ENCODE results near the gene HADHA. TPM values are rescaled to one million over a fixed set of nuclear protein-coding genes. Genes with fewer than 3 reads are reported as not detected.
"Not testable (repeated sequence)": the region's sequence is repeated elsewhere in the genome, so short reads cannot be mapped to it uniquely, and the experiment has no call there.

The HADHA gene
- total and polyA plus RNA-seq, 4 donors: 35.2 to 117 (median 94.2) TPM

- DNase-seq (no peak), ATAC-seq (ENCODE audit: insufficient read depth, low FRiP score) (no peak)
- no peaks in the 10 kb centered on the region for H3K36me3 ChIP-seq (ENCODE audit: control insufficient read depth in 4 of 4, insufficient read depth in 4 of 4, low read length in 4 of 4)
- H3K9ac ChIP-seq (ENCODE audit: insufficient read depth in 1 of 2, low read length in 2 of 2): no peak overlapping the region
- H3K4me3 ChIP-seq: no peak overlapping the region
- H3K4me1 ChIP-seq (ENCODE audit: control insufficient read depth in 5 of 5, insufficient read depth in 5 of 5, low read length in 5 of 5): peaks cover 0 to 8% (median 2%) of the 10 kb centered on the region in 5 donors
- TF ChIP-seq CTCF (IDR thresholded peaks at IDR 0.05; ENCODE audit: control extremely low read depth, extremely low read depth): no peak
- H3K27ac ChIP-seq (ENCODE audit: low read depth in 1 of 2, low read length in 1 of 2): no peak overlapping the region
- H3K9me3 ChIP-seq (ENCODE audit: control insufficient read depth in 4 of 4, insufficient read depth in 3 of 4, low read length in 3 of 4): no peaks in the 10 kb centered on the region
- peaks cover 0 to 10% (median 5%) of the 10 kb centered on the region in 3 donors for H3K27me3 ChIP-seq (ENCODE audit: control insufficient read depth in 3 of 3, insufficient read depth in 3 of 3, low read length in 2 of 3)
- 83 to 85% methylated on average over 14 of the region's 14 CpGs for WGBS, 2 donors
Observed at GRCh38 chr2:26169681-26170414, 74.6 kb downstream of the HADHA start.

GRCh38 chr2:26169226-26169625 is 75.2 kb downstream of the HADHA start:
- Histone ChIP-seq H3K4me1 (ENCODE audit: control insufficient read depth in 5 of 5, insufficient read depth in 5 of 5, low read length in 5 of 5) (peaks cover 0 to 7% (median 0%) of the 10 kb centered on the region in 5 donors), H3K4me3 (no peak overlapping the region), H3K27me3 (ENCODE audit: control insufficient read depth in 3 of 3, insufficient read depth in 3 of 3, low read length in 2 of 3) (peaks cover 0 to 6% (median 0%) of the 10 kb centered on the region in 3 donors), H3K9ac (ENCODE audit: insufficient read depth in 1 of 2, low read length in 2 of 2) (no peak overlapping the region), H3K27ac (ENCODE audit: low read depth in 1 of 2, low read length in 1 of 2) (no peak overlapping the region), H3K9me3 (ENCODE audit: control insufficient read depth in 4 of 4, insufficient read depth in 3 of 4, low read length in 3 of 4) (no peaks in the 10 kb centered on the region), H3K36me3 (ENCODE audit: control insufficient read depth in 4 of 4, insufficient read depth in 4 of 4, low read length in 4 of 4) (no peaks in the 10 kb centered on the region)
- 91 to 94% methylated on average over 5 of the region's 5 CpGs for WGBS, 2 donors
- DNase-seq: no peak
- TF ChIP-seq CTCF (IDR thresholded peaks at IDR 0.05; ENCODE audit: control extremely low read depth, extremely low read depth): no peak
- ATAC-seq (ENCODE audit: insufficient read depth, low FRiP score): no peak

GRCh38 chr2:26168785-26169184 is 75.6 kb downstream of the HADHA start:
- H3K27ac ChIP-seq (ENCODE audit: low read depth in 1 of 2, low read length in 1 of 2): no peak overlapping the region
- H3K36me3 ChIP-seq (ENCODE audit: control insufficient read depth in 4 of 4, insufficient read depth in 4 of 4, low read length in 4 of 4): no peaks in the 10 kb centered on the region
- H3K4me1 ChIP-seq (ENCODE audit: control insufficient read depth in 5 of 5, insufficient read depth in 5 of 5, low read length in 5 of 5): peaks cover 0 to 3% (median 0%) of the 10 kb centered on the region in 5 donors
- WGBS, 2 donors: 95 to 98% methylated on average over 4 of the region's 4 CpGs
- ATAC-seq (ENCODE audit: insufficient read depth, low FRiP score) (no peak), DNase-seq (no peak)
- H3K9me3 ChIP-seq (ENCODE audit: control insufficient read depth in 4 of 4, insufficient read depth in 3 of 4, low read length in 3 of 4): no peaks in the 10 kb centered on the region
- no peak overlapping the region for H3K9ac ChIP-seq (ENCODE audit: insufficient read depth in 1 of 2, low read length in 2 of 2)
- peaks cover 0 to 5% (median 0%) of the 10 kb centered on the region in 3 donors for H3K27me3 ChIP-seq (ENCODE audit: control insufficient read depth in 3 of 3, insufficient read depth in 3 of 3, low read length in 2 of 3)
- no peak overlapping the region for H3K4me3 ChIP-seq
- TF ChIP-seq CTCF (IDR thresholded peaks at IDR 0.05; ENCODE audit: control extremely low read depth, extremely low read depth): no peak

- H3K27ac ChIP-seq (ENCODE audit: low read depth in 1 of 2, low read length in 1 of 2); H3K4me3 ChIP-seq; ATAC-seq (ENCODE audit: insufficient read depth, low FRiP score); H3K9me3 ChIP-seq (ENCODE audit: control insufficient read depth in 4 of 4, insufficient read depth in 3 of 4, low read length in 3 of 4); H3K4me1 ChIP-seq (ENCODE audit: control insufficient read depth in 5 of 5, insufficient read depth in 5 of 5, low read length in 5 of 5); H3K36me3 ChIP-seq (ENCODE audit: control insufficient read depth in 4 of 4, insufficient read depth in 4 of 4, low read length in 4 of 4); H3K9ac ChIP-seq (ENCODE audit: insufficient read depth in 1 of 2, low read length in 2 of 2); DNase-seq; H3K27me3 ChIP-seq (ENCODE audit: control insufficient read depth in 3 of 3, insufficient read depth in 3 of 3, low read length in 2 of 3): not testable (repeated sequence)
- 97% methylated on average over 6 of the region's 6 CpGs for WGBS, 2 donors
Observed at GRCh38 chr2:26166541-26166940, 77.9 kb downstream of the HADHA start.

Data from lung (tissue), 12 donors.